ENCODE data around the gene AKT1. TPM values are rescaled to one million over a fixed set of nuclear protein-coding genes. Genes with fewer than 3 reads are reported as not detected.

The AKT1 gene
- total RNA-seq, 4 donors from 2014 or later = 51.9 to 91.0 (median 88.7) TPM

- intact Hi-C loops (cut with DNase I; ENCODE audit: low total_unique reads) = no loop called here
- H3K4me3 ChIP-seq (ENCODE audit: low read depth, poor library complexity, severe bottlenecking) = no peak overlapping the region
- DNase-seq (ENCODE audit: low spot score in 2 of 2) = no peak
- TF ChIP-seq POLR2A (IDR thresholded peaks at IDR 0.05) (no peak), CTCF (IDR thresholded peaks at IDR 0.05) (no peak)
- WGBS, 2 donors = 94 to 95% methylated on average over 10 of the region's 10 CpGs
These were observed 51.1 kb downstream of the AKT1 start for GRCh38 chr14:104744484-104744883.

- DNase-seq (ENCODE audit: low spot score in 2 of 2) = no peak
- intact Hi-C loops (cut with DNase I; ENCODE audit: low total_unique reads) = no loop called here
- TF ChIP-seq POLR2A (IDR thresholded peaks at IDR 0.05) (no peak), CTCF (IDR thresholded peaks at IDR 0.05) (no peak)
- no peak overlapping the region for H3K4me3 ChIP-seq (ENCODE audit: low read depth, poor library complexity, severe bottlenecking)
- 85 to 88% methylated on average over 28 of the region's 28 CpGs for WGBS, 2 donors
These were observed 51.8 kb downstream of the AKT1 start for GRCh38 chr14:104743461-104744380.

GRCh38 chr14:104742586-104743455 is 52.7 kb downstream of the AKT1 start:
- H3K4me3 ChIP-seq (ENCODE audit: low read depth, poor library complexity, severe bottlenecking) = no peak overlapping the region
- no peak for TF ChIP-seq POLR2A (IDR thresholded peaks at IDR 0.05)
- TF ChIP-seq CTCF (IDR thresholded peaks at IDR 0.05) = no peak
- no peak for DNase-seq (ENCODE audit: low spot score in 2 of 2)
- WGBS, 2 donors = 93 to 95% methylated on average over 26 to 30 of the region's 32 CpGs
- intact Hi-C loops (cut with DNase I; ENCODE audit: low total_unique reads) = no loop called here

- 94 to 96% methylated on average over 19 to 23 of the region's 23 CpGs for WGBS, 2 donors
- DNase-seq (ENCODE audit: low spot score in 2 of 2) = no peak
- no peak for TF ChIP-seq CTCF (IDR thresholded peaks at IDR 0.05)
- TF ChIP-seq POLR2A (IDR thresholded peaks at IDR 0.05) = no peak
- no peak overlapping the region for H3K4me3 ChIP-seq (ENCODE audit: low read depth, poor library complexity, severe bottlenecking)
- intact Hi-C loops (cut with DNase I; ENCODE audit: low total_unique reads) = no loop called here
These were observed 53.7 kb downstream of the AKT1 start for GRCh38 chr14:104741803-104742251.

GRCh38 chr14:104741108-104741802 is 54.3 kb downstream of the AKT1 start:
- no peak for TF ChIP-seq POLR2A (IDR thresholded peaks at IDR 0.05)
- no peak for TF ChIP-seq CTCF (IDR thresholded peaks at IDR 0.05)
- no peak for DNase-seq (ENCODE audit: low spot score in 2 of 2)
- no peak overlapping the region for H3K4me3 ChIP-seq (ENCODE audit: low read depth, poor library complexity, severe bottlenecking)
- WGBS, 2 donors = 88 to 93% methylated on average over 29 of the region's 29 CpGs
- intact Hi-C loops (cut with DNase I; ENCODE audit: low total_unique reads) = no loop called here
